Measurements from ENCODE around the gene CCER1.

Gene CCER1

DNA sequence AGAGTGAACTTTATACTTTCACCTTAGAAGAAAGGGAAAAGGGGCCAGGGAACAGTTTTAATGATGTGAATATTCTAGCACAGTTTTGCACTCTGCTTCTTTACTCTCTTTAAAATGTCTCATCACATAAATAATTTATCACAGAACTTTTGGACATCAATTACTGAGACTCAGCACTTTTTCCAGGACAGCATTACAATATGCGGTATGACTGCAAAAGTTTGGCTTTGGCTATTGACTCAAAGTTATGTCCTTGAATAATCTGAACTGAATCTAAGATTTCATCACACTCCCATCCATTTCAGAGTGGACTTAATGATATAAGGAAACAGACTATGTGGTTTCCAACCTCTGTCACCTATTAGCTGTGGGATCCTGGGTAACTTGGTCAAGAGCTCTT lies 11.7 kb downstream of the CCER1 start:
- no peak for TF ChIP-seq CTCF (IDR thresholded peaks at IDR 0.05; ENCODE audit: low read depth, low read length)
- DNase-seq (ENCODE audit: extremely low read depth, low read depth): no peak

- TF ChIP-seq CTCF (IDR thresholded peaks at IDR 0.05; ENCODE audit: low read depth, low read length): peak; percentile 66
- DNase-seq (ENCODE audit: extremely low read depth, low read depth): no peak
These were observed 14.0 kb downstream of the CCER1 start for GRCh38 chr12:90940872-90941499.

GRCh38 chr12:90939382-90939781 lies 15.6 kb downstream of the CCER1 start:
- no peak for DNase-seq (ENCODE audit: extremely low read depth, low read depth)

DNA sequence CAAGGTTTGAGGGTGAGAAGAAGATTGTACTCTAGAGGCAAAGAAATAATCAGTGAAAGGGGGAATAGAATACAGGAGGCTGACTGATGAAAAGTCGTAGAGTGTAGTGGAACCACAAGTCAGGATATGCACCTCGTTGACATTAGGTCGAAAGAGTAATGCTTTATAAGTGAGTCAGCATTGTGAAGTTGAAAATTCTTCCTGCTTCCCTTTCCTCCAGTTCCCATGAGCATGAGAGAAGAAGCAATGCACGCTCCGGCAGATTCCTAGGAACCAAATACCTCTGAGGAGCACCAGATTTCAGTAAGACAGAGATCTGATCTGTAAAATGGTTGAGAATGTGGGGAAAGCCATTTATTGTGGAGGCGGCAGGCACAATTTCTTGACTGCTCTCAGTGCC lies 16.5 kb downstream of the CCER1 start:
- DNase-seq (ENCODE audit: extremely low read depth, low read depth): no peak
- no peak for TF ChIP-seq CTCF (IDR thresholded peaks at IDR 0.05; ENCODE audit: low read depth, low read length)

More at GRCh38 chr12:90939382-90939781, 15.6 kb downstream of the CCER1 start:
- TF ChIP-seq CTCF (IDR thresholded peaks at IDR 0.05; ENCODE audit: low read depth, low read length): no peak

- no peak for DNase-seq (ENCODE audit: extremely low read depth, low read depth)
- no peak for TF ChIP-seq CTCF (IDR thresholded peaks at IDR 0.05; ENCODE audit: low read depth, low read length)
These were observed 17.3 kb downstream of the CCER1 start for GRCh38 chr12:90937651-90938050.

DNA sequence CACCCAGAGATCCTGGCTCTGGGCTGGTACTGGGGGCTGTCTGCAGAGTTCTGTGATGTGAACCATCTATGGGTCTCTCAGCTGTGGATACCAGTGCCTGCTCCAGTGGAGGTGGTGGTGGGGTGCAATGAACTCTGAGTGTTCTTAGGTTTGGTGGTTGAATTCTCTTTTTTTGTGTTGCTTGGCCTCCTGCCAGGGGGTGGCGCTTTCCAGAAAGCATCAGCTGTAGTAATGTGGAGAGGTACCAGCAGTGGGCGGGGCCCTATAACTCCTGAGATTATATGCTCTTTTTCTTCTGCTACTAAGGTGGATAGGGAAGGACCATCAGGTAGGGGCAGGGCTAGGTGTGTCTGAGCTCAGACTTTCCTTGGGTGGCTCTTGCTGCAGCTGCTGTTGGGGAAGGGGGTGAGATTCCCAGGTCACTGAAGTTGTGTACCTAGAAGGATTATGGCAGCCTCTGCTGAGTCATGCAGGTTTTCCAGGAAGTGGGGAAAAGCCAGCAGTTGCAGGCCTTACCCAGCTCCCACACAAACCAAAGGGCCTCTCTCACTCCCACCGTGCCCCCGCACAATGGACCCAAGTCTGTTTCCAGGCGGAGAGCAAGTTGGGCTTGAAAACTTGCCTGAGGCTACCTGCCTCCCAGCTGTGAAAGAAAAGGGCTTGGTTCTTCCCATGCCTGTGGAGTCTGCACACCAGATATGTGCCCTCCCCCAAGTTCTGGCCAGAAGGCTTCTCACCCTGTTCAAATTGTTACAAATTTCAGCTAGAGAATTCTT lies 18.6 kb downstream of the CCER1 start:
- DNase-seq (ENCODE audit: extremely low read depth, low read depth): no peak
- TF ChIP-seq CTCF (IDR thresholded peaks at IDR 0.05; ENCODE audit: low read depth, low read length): no peak

DNA sequence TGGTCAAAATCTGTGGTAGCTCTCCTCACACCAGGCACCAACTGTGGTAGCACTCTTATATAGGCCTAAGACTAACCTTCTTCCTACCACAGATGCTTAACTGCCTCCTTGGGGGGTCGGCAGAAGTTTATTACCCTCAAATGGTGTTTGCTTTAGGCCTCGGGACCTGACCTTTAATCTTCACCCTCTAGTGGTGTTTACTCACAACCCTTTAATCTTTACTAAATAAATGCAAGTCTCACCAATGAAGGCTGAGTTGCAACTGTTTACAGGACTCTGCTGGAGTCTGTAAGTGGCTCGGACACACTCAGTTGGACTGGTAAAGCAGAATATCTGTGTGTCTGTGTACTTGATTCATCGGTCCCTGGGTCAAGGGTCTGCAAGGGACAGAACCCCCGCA lies 29.4 kb downstream of the CCER1 start:
- TF ChIP-seq CTCF (IDR thresholded peaks at IDR 0.05; ENCODE audit: low read depth, low read length): no peak

More for the DNA sequence above, 29.4 kb downstream of the CCER1 start:
- DNase-seq (ENCODE audit: extremely low read depth, low read depth): no peak

All from AG09319 (cell line).